HCT116 (cell line): ENCODE data around the gene CAMKMT.

Source experiments
- ATF3 ChIP-seq: IDR thresholded peaks from 2 replicates; pipeline ENCODE4 v1.6.1; 2012
- CTCF ChIP-seq, 3 experiments: fragments of 200-600 bp in 1 of 3; sonication (generic) in 1 of 3; IDR thresholded peaks in 2 of 3; conservative IDR thresholded peaks in 1 of 3; 2 replicates each; pipeline ENCODE4 v1.5.1; 2012 to 2017; ENCODE audit warnings: low read depth in 2 of 3, low read length in 2 of 3, antibody characterized with exemption in 1 of 3, borderline replicate concordance in 1 of 3, control low read depth in 1 of 3, mild to moderate bottlenecking in 1 of 3, mixed read lengths in 1 of 3, mixed run types in 1 of 3, moderate library complexity in 1 of 3; ENCODE audit not compliant: insufficient read depth in 1 of 3
- EGR1 ChIP-seq: IDR thresholded peaks from 2 replicates; pipeline ENCODE4 v1.6.1; 2012; ENCODE audit warnings: low read depth
- EZH2phosphoT487 ChIP-seq: fragments of 200-600 bp; IDR thresholded peaks from 2 replicates; pipeline ENCODE4 v1.6.1; 2018; ENCODE audit warnings: antibody characterized with exemption, borderline replicate concordance
- JUND ChIP-seq: IDR thresholded peaks from 2 replicates; pipeline ENCODE4 v1.6.1; 2012
- POLR2AphosphoS5 ChIP-seq: IDR thresholded peaks from 2 replicates; pipeline ENCODE4 v1.6.1; 2011; ENCODE audit warnings: mild to moderate bottlenecking, low read depth, low read length, moderate library complexity
- RAD21 ChIP-seq: IDR thresholded peaks from 2 replicates; pipeline ENCODE4 v1.6.1; 2012; ENCODE audit warnings: low read depth, mild to moderate bottlenecking
- SP1 ChIP-seq: IDR thresholded peaks from 2 replicates; pipeline ENCODE4 v1.6.1; 2012; ENCODE audit warnings: low read depth
- ZNF274 ChIP-seq: fragments of 200-500 bp; sonication (Bioruptor generic); IDR thresholded peaks from 2 replicates; pipeline ENCODE4 v1.6.1; 2014; ENCODE audit warnings: mild to moderate bottlenecking, low read depth, low read length, inconsistent platforms

GRCh38 chr2:44450806-44451205, 89.1 kb downstream of the CAMKMT start:
- TF ChIP-seq CTCF (IDR thresholded peaks at IDR 0.05 in 2 of 3, conservative IDR thresholded peaks at IDR 0.05 in 1 of 3; ENCODE audit: borderline replicate concordance in 1 of 3, insufficient read depth in 1 of 3, low read depth in 2 of 3, low read length in 2 of 3): no peak
- TF ChIP-seq POLR2AphosphoS5: no peak
- no peak for TF ChIP-seq JUND
- no peak for TF ChIP-seq RAD21
- TF ChIP-seq EGR1: no peak
- no peak for TF ChIP-seq SP1
- TF ChIP-seq ATF3: no peak
- no peak for TF ChIP-seq EZH2phosphoT487
- no peak for TF ChIP-seq ZNF274
